GM19467 (cell line): Measurements from ENCODE around the gene NT5C2.

ENCODE experiments used
- ATAC-seq: cut with Tn5 transposase; IDR thresholded peaks from one replicate; pipeline ENCODE4 v1.9.1; 2021; ENCODE audit warnings: mild to moderate bottlenecking, moderate library complexity; ENCODE audit not compliant: unreplicated experiment

NT5C2 gene

GRCh38 chr10:103125323-103126267 lies 67.5 kb downstream of the NT5C2 start:
- peak; percentile 69 for ATAC-seq

- ATAC-seq = no peak
Observed at GRCh38 chr10:103124420-103125096, 68.5 kb downstream of the NT5C2 start.

- no peak for ATAC-seq
Observed at GRCh38 chr10:103123282-103124024, 69.6 kb downstream of the NT5C2 start.

- no peak for ATAC-seq
Observed at GRCh38 chr10:103120977-103121735, 71.9 kb downstream of the NT5C2 start.

- ATAC-seq = no peak
Observed at GRCh38 chr10:103120546-103120945, 72.5 kb downstream of the NT5C2 start.

GRCh38 chr10:103117247-103117646 lies 75.8 kb downstream of the NT5C2 start:
- ATAC-seq = no peak

GRCh38 chr10:103114876-103115275 lies 78.2 kb downstream of the NT5C2 start:
- no peak for ATAC-seq

- peak; percentile 49 for ATAC-seq
Observed at GRCh38 chr10:103111918-103112877, 80.9 kb downstream of the NT5C2 start.

- ATAC-seq = peak; percentile 6
Observed at GRCh38 chr10:103111031-103111917, 81.8 kb downstream of the NT5C2 start.

GRCh38 chr10:103110407-103110806 lies 82.7 kb downstream of the NT5C2 start:
- no peak for ATAC-seq

GRCh38 chr10:103109821-103110220 lies 83.3 kb downstream of the NT5C2 start:
- ATAC-seq = no peak

- no peak for ATAC-seq
Observed at GRCh38 chr10:103106539-103106938, 86.5 kb downstream of the NT5C2 start.

- no peak for ATAC-seq
Observed at GRCh38 chr10:103105462-103105861, 87.6 kb downstream of the NT5C2 start.

GRCh38 chr10:103104721-103105120 lies 88.4 kb downstream of the NT5C2 start:
- ATAC-seq = no peak

- no peak for ATAC-seq
Observed at GRCh38 chr10:103103989-103104388, 89.1 kb downstream of the NT5C2 start.

- ATAC-seq = no peak
Observed at GRCh38 chr10:103102195-103102594, 90.9 kb downstream of the NT5C2 start.

GRCh38 chr10:103100620-103101019 lies 92.5 kb downstream of the NT5C2 start:
- no peak for ATAC-seq

- ATAC-seq = no peak
Observed at GRCh38 chr10:103098240-103098639, 94.8 kb downstream of the NT5C2 start.
